Skin epidermis (tissue), 12 donors: ENCODE measurements around the gene CCDC142.

Source experiments
- H3K27ac ChIP-seq, 21 experiments: fragments of 200-600 bp; sonication (generic) in 11 of 21; one replicate each; pipeline ENCODE4 v1.5.0; 2020; ENCODE audit warnings: mild to moderate bottlenecking in 3 of 21, inconsistent platforms in 2 of 21, moderate library complexity in 2 of 21
- H3K4me3 ChIP-seq, 7 experiments: fragments of 200-600 bp; sonication (generic) in 2 of 7; one replicate each; pipeline ENCODE4 v1.5.0; 2020; ENCODE audit warnings: inconsistent platforms in 2 of 7, mild to moderate bottlenecking in 2 of 7, moderate library complexity in 1 of 7

The CCDC142 gene, protein sequence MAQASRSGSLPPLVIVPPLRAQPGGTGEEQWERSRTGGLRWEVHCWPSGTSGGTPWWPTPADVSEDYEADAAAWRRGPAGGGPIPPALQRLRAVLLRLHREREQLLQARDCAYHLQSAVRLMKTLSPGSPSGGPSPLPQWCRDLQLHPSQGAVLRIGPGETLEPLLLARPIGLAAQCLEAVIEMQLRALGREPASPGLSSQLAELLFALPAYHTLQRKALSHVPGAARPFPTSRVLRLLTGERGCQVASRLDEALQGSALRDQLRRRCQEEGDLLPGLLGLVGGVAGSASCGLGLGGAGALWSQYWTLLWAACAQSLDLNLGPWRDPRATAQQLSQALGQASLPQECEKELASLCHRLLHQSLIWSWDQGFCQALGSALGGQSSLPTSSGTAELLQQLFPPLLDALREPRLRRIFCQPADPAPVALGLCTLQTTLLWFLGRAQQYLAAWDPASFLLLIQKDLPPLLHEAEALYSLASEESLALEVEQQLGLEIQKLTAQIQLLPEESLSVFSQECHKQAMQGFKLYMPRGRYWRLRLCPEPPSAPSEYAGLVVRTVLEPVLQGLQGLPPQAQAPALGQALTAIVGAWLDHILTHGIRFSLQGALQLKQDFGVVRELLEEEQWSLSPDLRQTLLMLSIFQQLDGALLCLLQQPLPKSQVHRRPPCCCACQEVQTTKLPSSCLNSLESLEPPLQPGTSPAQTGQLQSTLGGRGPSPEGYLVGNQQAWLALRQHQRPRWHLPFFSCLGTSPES

DNA sequence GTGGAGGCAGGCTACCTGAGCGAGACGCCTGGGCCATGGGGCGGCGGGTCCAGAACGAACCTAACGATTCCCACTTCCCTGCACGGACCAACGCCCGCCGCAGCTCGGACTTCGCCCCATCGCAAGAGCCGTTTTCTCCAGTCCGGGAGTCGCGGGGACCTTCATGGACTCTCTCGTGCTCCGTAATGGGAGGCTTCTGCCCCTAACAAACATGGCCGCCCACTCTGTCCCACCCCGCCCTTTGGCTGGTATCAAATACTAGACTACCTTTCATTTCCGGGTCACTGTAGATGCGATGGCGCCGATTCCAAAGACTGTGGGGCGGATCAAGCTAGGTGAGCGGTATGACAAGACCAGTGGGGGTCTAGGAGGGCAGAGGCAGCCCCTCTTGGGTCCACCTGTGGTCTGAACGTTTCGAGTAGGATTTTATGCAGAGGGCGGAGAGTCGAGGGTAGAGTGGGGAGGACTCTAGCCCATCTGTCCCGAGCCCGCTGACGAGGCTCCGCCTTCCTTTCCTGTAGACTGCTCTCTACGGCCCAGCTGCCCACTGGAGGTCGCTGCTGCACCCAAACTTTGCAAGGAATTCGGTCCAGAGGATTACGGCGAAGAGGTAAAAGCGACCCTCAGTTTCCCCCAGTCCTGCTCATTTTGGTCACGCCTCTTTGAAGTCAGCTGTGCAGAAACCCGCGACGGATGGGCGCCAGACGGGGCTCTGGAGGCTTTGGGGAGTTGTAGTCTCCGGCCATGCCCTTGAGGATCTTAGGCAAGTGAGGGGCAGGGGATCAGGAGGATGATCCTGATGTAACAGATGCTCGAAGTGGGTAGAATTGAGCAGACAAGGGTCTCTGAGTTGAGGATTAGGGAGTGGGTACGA is at the start of gene CCDC142, which contains the start of gene TTC31:
Gene CCDC142, minus strand, starts transcription at position 198 of the 874 bp plus-strand sequence. Its CDS starts 161 bp downstream, at position 37.
Gene TTC31, plus strand, starts transcription at position 281 of the 874 bp plus-strand sequence. Its CDS starts 15 bp downstream, at position 296.
- peak within 1 kb of the TSS; percentile 72 to 96 (median 85) for H3K4me3 ChIP-seq
- H3K27ac ChIP-seq, result peak within 1 kb of the TSS; percentile 72 to 96 (median 87)

GRCh38 chr2:74532222-74532621 is 49.4 kb upstream of the CCDC142 start:
- no peak overlapping the region for H3K4me3 ChIP-seq
- H3K27ac ChIP-seq, result no peak overlapping the region

DNA sequence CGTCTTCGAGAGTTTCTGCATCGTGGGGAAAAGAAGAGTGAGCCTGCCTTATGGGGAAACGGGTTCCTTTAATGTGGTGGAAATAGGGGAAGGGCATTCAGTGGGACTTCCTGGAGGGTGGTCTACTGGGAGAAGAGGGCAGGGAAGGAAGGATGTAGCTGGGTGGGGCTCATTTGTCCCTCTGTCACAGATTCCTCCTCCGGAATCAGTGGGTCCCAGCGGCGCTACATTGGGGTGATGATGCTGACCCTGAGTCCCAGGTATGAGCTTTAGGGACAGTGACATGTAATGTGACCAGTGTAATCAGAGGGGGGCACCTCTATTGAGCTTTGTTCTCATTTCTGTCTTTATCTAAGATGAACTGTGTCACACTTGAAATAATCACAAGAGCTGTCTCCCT is 48.9 kb upstream of the CCDC142 start:
- Histone ChIP-seq H3K27ac (peak overlapping the region in 2 of 21 experiments; percentile 94), H3K4me3 (no peak overlapping the region)

GRCh38 chr2:74530239-74531187 is 47.7 kb upstream of the CCDC142 start:
- peak overlapping the region; percentile 91 to 96 (median 94) for H3K4me3 ChIP-seq
- H3K27ac ChIP-seq, result peak overlapping the region; percentile 54 to 98 (median 94)

DNA sequence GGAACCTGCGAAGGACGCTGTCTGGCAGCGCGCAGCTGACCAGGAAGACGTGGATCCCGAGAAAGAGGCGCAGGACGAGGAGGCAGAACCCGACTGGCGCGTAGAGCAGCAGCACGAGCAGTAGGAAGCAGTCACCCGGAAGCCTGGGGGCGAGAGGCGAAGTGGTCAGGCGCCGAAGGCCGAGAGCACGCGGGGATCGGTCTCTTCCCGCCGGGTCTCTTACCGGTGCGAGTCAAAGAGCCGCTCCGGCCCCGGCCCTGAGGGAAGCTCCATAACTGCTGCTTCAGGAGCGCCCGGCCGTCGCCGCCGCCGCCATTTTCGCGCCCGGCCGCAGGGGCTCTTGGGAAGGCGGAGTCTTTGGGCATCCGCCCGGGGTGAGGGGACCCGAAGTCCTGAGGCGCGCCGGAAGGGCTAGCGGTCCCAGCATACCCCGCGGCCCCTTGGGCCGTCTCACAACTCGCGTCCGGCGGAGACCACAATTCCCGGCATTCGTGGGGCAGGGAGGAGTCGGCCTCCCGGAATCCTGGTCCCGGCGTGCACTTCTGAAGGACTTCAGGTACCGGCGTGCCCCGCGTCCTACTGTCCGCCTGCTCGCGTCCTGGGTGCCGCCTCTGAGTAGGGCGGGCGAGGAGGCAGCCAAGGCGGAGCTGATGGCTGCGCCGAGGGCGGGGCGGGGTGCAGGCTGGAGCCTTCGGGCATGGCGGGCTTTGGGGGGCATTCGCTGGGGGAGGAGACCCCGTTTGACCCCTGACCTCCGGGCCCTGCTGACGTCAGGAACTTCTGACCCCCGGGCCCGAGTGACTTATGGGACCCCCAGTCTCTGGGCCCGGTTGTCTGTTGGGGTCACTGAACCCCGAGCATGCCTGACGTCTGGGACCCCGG is 46.8 kb upstream of the CCDC142 start, which contains the start of the genes AUP1 and HTRA2:
Gene AUP1, minus strand, starts transcription at position 350 of the 882 bp plus-strand sequence. Its CDS starts 77 bp downstream, at position 273.
Gene HTRA2, plus strand, starts transcription at position 577 of the 882 bp plus-strand sequence. Its CDS starts 74 bp downstream, at position 651.
- peak within 1 kb of the TSS; percentile 77 to 98 (median 94) for H3K27ac ChIP-seq
- H3K4me3 ChIP-seq, result peak within 1 kb of the TSS; percentile 91 to 96 (median 94)

DNA sequence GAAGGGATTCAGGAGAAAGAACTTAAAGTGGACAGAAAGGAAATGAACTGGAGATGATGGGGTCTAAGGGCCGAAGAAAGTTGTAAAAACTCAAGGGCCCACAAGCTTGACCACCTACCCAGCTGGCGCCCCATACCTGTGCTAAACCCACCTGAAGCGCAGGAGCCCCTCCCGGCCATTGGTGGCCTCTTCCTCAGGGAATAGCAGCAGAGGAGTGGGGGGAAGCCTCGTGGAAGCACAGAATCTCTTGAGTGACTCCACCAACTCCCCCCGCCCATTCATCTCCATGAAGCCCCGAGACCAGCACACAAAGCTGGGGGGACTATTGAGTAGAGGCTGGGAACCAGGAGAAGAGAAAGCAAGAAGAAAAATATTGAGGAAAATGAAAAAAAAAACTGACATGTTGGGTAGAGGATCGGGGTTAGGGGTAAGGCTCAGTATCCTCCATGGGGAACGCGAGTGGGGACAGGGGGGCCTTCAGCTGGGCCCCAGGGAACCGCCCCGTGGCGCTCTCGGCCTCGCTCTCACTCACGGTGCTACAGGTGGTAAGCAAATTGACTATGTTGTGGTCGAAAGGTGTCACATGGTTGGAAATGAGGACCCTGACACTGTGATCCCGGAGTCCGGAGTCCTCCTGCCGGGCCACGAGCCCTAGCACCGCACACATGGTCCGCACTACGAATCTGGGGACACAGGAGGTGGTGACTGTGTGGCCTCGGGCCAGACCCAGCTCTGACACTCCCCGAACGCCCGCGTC is 46.0 kb upstream of the CCDC142 start:
- Histone ChIP-seq H3K27ac (peak overlapping the region; percentile 77 to 98 (median 94)), H3K4me3 (peak overlapping the region; percentile 91 to 96 (median 94))

DNA sequence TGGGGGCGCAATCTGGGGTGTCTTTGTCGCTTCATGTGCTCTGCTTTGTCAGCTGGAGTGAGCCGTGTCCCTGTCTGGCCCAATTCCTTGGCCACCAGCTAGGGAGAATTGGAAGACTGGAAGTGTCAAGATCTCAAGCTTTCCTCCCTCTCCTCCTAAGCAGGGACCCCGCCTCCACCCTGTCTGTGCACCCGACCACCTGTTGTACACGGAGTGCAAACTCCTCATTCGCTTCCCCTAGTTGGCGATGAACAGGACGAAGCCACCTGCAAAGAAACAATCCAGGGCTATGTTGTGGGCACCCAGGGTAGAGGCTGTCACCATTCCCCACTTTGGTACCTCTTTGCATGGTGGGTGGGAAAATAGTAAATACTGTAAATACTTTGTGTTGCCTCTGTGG is 44.9 kb upstream of the CCDC142 start:
- H3K4me3 ChIP-seq, result no peak overlapping the region
- H3K27ac ChIP-seq, result no peak overlapping the region

GRCh38 chr2:74526649-74527230 is 43.9 kb upstream of the CCDC142 start:
- H3K27ac ChIP-seq, result no peak overlapping the region
- no peak overlapping the region for H3K4me3 ChIP-seq

DNA sequence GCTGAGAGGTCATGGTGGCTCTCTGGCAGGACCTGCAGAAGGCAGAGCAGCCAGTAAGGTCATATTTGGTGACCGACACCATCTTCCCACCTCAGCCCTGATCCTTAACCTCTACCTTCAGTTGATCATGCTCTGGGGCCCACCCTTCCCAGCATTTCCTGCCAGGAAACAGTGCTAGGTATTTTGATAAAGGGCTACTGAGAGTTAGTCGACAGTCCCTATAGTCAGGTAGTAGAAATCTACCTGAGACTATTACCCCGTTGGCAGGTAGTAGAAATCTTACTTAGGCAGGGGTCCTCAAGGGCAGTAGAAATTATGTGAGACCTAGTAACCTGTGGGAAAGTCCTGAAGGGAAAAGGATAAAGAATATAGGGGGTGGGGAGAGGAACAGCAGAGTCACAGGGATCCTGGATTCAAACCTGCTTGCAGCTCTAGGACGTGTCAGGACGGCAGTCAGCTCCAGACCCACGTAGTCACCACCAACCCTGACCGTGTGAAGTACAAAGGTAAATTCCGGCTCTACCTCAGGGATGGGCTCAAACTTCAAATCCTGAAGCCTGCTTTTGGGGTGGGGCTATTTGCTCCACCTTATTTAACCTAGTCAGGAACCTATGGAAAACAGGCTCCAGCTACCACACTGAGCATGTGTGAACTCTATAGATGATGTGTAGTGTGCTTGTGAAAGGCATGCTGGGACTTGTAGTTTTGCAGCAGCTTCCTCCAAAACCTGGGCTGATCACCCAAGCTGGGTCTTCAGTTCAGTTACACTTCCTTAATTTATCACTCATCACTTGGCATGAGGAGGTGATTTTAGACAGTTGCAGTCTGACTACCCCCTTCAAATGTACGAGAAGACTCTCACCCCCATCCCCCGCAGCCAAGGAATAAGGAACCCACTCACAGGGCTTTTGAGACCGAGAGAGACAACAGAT is 43.2 kb upstream of the CCDC142 start, which contains the start of gene DQX1:
Gene DQX1, minus strand, starts transcription at position 515 of the 932 bp plus-strand sequence. Its CDS starts 502 bp downstream, at position 13.
- peak within 1 kb of the TSS in 1 of 21 experiments; percentile 34 for H3K27ac ChIP-seq
- no peak within 1 kb of the TSS for H3K4me3 ChIP-seq

GRCh38 chr2:74524955-74525716 is 42.3 kb upstream of the CCDC142 start:
- Histone ChIP-seq H3K27ac (no peak overlapping the region), H3K4me3 (no peak overlapping the region)

DNA sequence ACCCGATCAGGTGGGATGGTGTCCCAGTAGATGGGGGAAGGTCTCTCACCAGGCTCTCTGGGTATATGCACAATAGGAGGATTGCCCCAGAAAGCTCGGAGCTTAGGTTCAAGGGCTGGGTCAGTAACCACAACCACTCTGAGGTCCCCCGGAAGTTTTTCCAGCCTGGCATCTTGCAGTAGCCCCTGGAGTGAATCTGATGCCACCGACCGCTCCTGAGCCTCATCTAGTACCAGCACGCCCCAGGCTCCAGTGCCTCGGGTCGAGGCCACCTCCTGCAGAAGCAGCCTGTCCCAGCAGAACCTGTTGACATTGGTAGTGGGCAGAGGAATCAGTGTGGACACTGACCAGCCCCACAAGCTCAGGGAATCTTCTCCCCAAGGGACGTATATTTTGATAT is 41.2 kb upstream of the CCDC142 start:
- Histone ChIP-seq H3K4me3 (no peak overlapping the region), H3K27ac (no peak overlapping the region)

- Histone ChIP-seq H3K27ac (no peak overlapping the region), H3K4me3 (no peak overlapping the region)
Measured at GRCh38 chr2:74522516-74522915, 39.7 kb upstream of the CCDC142 start.

- Histone ChIP-seq H3K4me3 (peak overlapping the region in 3 of 7 experiments; percentile 23 to 31 (median 31)), H3K27ac (no peak overlapping the region)
Measured at GRCh38 chr2:74516650-74517049, 33.9 kb upstream of the CCDC142 start.

GRCh38 chr2:74515981-74516633 is 33.3 kb upstream of the CCDC142 start:
- peak overlapping the region; percentile 3 to 31 (median 23) for H3K4me3 ChIP-seq
- H3K27ac ChIP-seq, result no peak overlapping the region
